HepG2 (cell line): ENCODE results near the gene CIAPIN1. TPM values are rescaled to one million over a fixed set of nuclear protein-coding genes. Genes with fewer than 3 reads are reported as not detected.
A peak's percentile ranks its signal among the peaks of the same experiment; 100 is the strongest.

Experiments used
- ATAC-seq: fragments of 200-7000 bp; cut with Tn5 transposase; 3 replicates; pipeline ENCODE4 v1.9.1; 2020; ENCODE audit warnings: mild to moderate bottlenecking, moderate library complexity
- BruUV-seq: library from RNA; stranded (reverse); fragments of 400-500 nt; replicated peaks from 2 replicates; lab custom pipeline; 2021; lab: Mats Ljungman, UMichigan
- CTCF ChIA-PET: fragments of 300-600 bp; formaldehyde crosslinking; extraction: SDS; loops from one replicate; lab custom pipeline; 2021; ENCODE audit warnings: low total read pairs, inconsistent platforms, low intra/inter-chr PET ratio; lab: Yijun Ruan, JAX
- POLR2A ChIA-PET: fragments of 350-600 bp; sonication (Branson Sonifier 250); formaldehyde crosslinking; loops from one replicate; lab custom pipeline; 2020; ENCODE audit warnings: antibody characterized with exemption, inconsistent platforms; lab: Yijun Ruan, JAX
- DNase-seq: peaks from one replicate; pipeline ENCODE4 v3.0.0-alpha.2; 2015; ENCODE audit warnings: low spot score
- FAIRE-seq: peaks from 3 replicates; lab custom pipeline; 2011; peaks lifted over from hg19 to GRCh38; lab: Jason Lieb, UNC
- H2AFZ ChIP-seq: one replicate; pipeline ENCODE4 v1.6.1; 2011; ENCODE audit warnings: low read length, inconsistent platforms
- H3K27ac ChIP-seq: fragments of 300-600 bp; 3 replicates; pipeline ENCODE4 v1.8.0; 2011; ENCODE audit warnings: mixed run types, mild to moderate bottlenecking, mixed read lengths, low read length, inconsistent platforms; ENCODE audit not compliant: insufficient read depth; ENCODE audit errors: extremely low read length
- H3K27me3 ChIP-seq, 2 experiments: fragments of 200-600 bp in 1 of 2; 2 replicates in 1 of 2; 3 replicates in 1 of 2; pipeline versions ENCODE4 v1.6.0 to v1.8.0; 2011; ENCODE audit warnings: low read length in 2 of 2, mild to moderate bottlenecking in 2 of 2, moderate library complexity in 2 of 2, inconsistent platforms in 1 of 2; ENCODE audit not compliant: insufficient read depth in 2 of 2, control insufficient read depth in 1 of 2
- H3K36me3 ChIP-seq, 2 experiments: fragments of 200-600 bp in 1 of 2; replicated peaks in 1 of 2; 2 replicates in 1 of 2; 3 replicates in 1 of 2; pipeline versions ENCODE4 v1.5.1 to v1.8.0; 2011; ENCODE audit warnings: low read length in 2 of 2, inconsistent platforms in 1 of 2; ENCODE audit not compliant: insufficient read depth in 2 of 2, control insufficient read depth in 1 of 2
- H3K4me1 ChIP-seq: 2 replicates; pipeline ENCODE4 v1.5.1; 2012; ENCODE audit warnings: low read length, inconsistent platforms; ENCODE audit not compliant: insufficient read depth
- H3K4me2 ChIP-seq: 2 replicates; pipeline ENCODE4 v1.6.0; 2011; ENCODE audit warnings: low read depth, low read length, inconsistent platforms
- H3K4me3 ChIP-seq, 3 experiments: fragments of 200-600 bp in 1 of 3; sonication (generic), shearing (Covaris generic) in 1 of 3; replicated peaks in 1 of 3; 2 replicates each; pipeline ENCODE4 v1.5.1; 2011 to 2016; ENCODE audit warnings: low read length in 3 of 3, inconsistent platforms in 2 of 3, low read depth in 2 of 3, mild to moderate bottlenecking in 2 of 3, control low read depth in 1 of 3, mixed read lengths in 1 of 3; ENCODE audit not compliant: insufficient read depth in 1 of 3
- H3K79me2 ChIP-seq: one replicate; pipeline ENCODE4 v1.6.1; 2011; ENCODE audit warnings: low read length, inconsistent platforms; ENCODE audit not compliant: insufficient read depth
- H3K9ac ChIP-seq: 2 replicates; pipeline ENCODE4 v1.6.0; 2011; ENCODE audit warnings: mild to moderate bottlenecking, low read depth, low read length, inconsistent platforms; ENCODE audit not compliant: insufficient read depth
- H3K9me3 ChIP-seq: 2 replicates; pipeline ENCODE4 v1.5.1; 2012; ENCODE audit warnings: mild to moderate bottlenecking, low read length
- H4K20me1 ChIP-seq: 2 replicates; pipeline ENCODE4 v1.6.0; 2011; ENCODE audit warnings: inconsistent platforms, mild to moderate bottlenecking, low read length, moderate library complexity; ENCODE audit not compliant: insufficient read depth
- FOXK1 ChIP-seq: sonication (generic); formaldehyde crosslinking; IDR thresholded peaks from 2 replicates; pipeline ENCODE4 v1.4.0; 2020; ENCODE audit warnings: low read depth, missing genetic modification reagents, borderline replicate concordance
- GZF1 ChIP-seq: sonication (generic); formaldehyde crosslinking; IDR thresholded peaks from 2 replicates; pipeline ENCODE4 v1.5.1; 2020; ENCODE audit warnings: mild to moderate bottlenecking, missing genetic modification reagents
- KDM3A ChIP-seq: IDR thresholded peaks from 2 replicates; pipeline ENCODE4 v1.6.1; 2018; ENCODE audit warnings: low read depth, missing compliant biosample characterization
- PBX2 ChIP-seq: IDR thresholded peaks from 2 replicates; pipeline ENCODE4 v1.6.1; 2016; ENCODE audit warnings: control low read depth
- SMAD9 ChIP-seq: sonication (generic); formaldehyde crosslinking; IDR thresholded peaks from 2 replicates; pipeline ENCODE4 v1.5.1; 2020; ENCODE audit warnings: mild to moderate bottlenecking, missing genetic modification reagents
- ZFP36 ChIP-seq: fragments of 150-350 bp; IDR thresholded peaks from 2 replicates; pipeline ENCODE4 v1.6.1; 2018; ENCODE audit warnings: borderline replicate concordance, low read length, low read depth; ENCODE audit not compliant: partially characterized antibody
- ZFP36L1 ChIP-seq: sonication (generic); formaldehyde crosslinking; IDR thresholded peaks from 2 replicates; pipeline ENCODE4 v1.8.0; 2022; ENCODE audit warnings: mild to moderate bottlenecking, missing genetic modification reagents, moderate library complexity
- ZFP37 ChIP-seq: sonication (generic); formaldehyde crosslinking; IDR thresholded peaks from 2 replicates; pipeline ENCODE4 v1.4.0; 2020; ENCODE audit warnings: missing genetic modification reagents, borderline replicate concordance
- ZNF501 ChIP-seq: sonication (generic); formaldehyde crosslinking; IDR thresholded peaks from 2 replicates; pipeline ENCODE4 v1.5.1; 2020; ENCODE audit warnings: mild to moderate bottlenecking, moderate library complexity, missing genetic modification reagents
- ZNF674 ChIP-seq: sonication (generic); formaldehyde crosslinking; IDR thresholded peaks from 2 replicates; pipeline ENCODE4 v1.5.0; 2020; ENCODE audit warnings: low read depth, mild to moderate bottlenecking, missing genetic modification reagents
- WGBS: methylation state at CpG from one replicate; pipeline ENCODE4 v1.1.6; 2017; ENCODE audit warnings: low lambda C conversion rate; 5-methylcytosine and 5-hydroxymethylcytosine counted together
- in situ Hi-C: cut with HindIII; loops from 2 replicates; pipeline ENCODE4 v1.10.0; 2017; ENCODE audit warnings: low pct_unique_long_range_greater_than_20kb; ENCODE audit not compliant: extremely low pct_ligation_motif_present
- intact Hi-C: fragments of 100-400 bp; cut with micrococcal nuclease; formaldehyde crosslinking; loops from one replicate; pipeline ENCODE4 v1.10.0; 2022; ENCODE audit not compliant: unreplicated experiment
- polyA plus RNA-seq, 8 experiments: library from polyadenylated mRNA; depleted of rRNA in 3 of 8; stranded (reverse) in 7 of 8; unstranded in 1 of 8; fragments of >200 nt; fragmentation: Illumina TruSeq in 4 of 8; extraction: Trizol in 4 of 8; gene quantifications; 2 replicates each; pipeline versions ENCODE4 v1.2.1 to v1.2.3, GENCODE V29; 2011 to 2016; ENCODE audit warnings: low read depth in 4 of 8, missing spikeins in 1 of 8, mixed read lengths in 1 of 8; ENCODE audit not compliant: insufficient read depth in 1 of 8
- total RNA-seq, 5 experiments: library from RNA; depleted of rRNA; stranded (reverse); fragments of >200 nt; fragmentation: Illumina TruSeq; extraction: Trizol; gene quantifications; 2 replicates each; pipeline ENCODE4 v1.2.3, GENCODE V29; 2016; ENCODE audit warnings: low read depth in 1 of 5
- TF ChIP-seq, protein P1 (sequence below): sonication (generic); formaldehyde crosslinking; IDR thresholded peaks from 2 replicates; pipeline ENCODE4 v1.4.0; 2020; ENCODE audit warnings: mild to moderate bottlenecking, missing genetic modification reagents

Gene CIAPIN1
- total and polyA plus RNA-seq, 2 of the 13 experiments (the other 11 are each of a cell fraction or from before 2014, with no cell fraction given), result 69.3 to 89.7 TPM

DNA sequence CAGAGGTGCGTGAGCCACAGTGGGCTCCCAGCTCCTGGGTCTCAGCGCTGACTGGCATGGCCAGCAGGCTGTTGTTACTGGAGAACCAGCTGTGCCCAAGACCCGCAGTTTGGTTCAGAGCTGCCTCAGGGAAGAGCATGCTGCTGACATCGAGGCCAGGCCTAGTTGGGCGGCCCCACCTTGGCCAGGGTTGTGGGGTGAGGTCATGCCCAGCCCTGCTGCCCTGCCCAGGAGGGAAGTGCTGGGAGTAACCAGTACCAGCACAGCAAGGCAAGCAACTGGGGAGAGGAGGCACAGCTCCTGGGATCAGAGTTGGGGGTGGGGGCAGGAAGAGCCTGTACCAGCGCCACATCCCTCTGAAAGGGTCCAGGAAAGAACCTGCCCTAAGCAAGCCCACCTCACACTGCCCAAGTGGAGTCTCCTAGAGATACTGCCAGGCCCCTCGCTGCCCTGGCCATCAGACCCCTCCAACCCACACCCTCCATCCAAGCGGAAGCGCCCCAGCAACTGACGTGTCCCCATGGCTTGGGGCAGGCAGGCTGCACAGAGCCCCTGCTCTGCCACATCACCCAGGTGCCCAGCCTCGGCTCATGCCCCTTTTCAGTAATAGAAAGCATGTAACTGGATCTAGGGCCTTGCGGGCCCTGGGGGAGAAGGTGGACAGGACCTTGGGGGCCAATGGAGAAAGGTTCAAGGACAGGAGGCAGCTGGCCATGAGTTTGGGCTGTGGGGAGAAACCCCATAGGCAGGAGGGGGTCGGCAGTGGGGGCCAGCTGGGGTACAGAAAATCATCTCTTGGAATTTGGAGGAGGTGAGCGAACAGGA is 38.1 kb upstream of the CIAPIN1 start (continued):
- TF ChIP-seq, protein P1, sequence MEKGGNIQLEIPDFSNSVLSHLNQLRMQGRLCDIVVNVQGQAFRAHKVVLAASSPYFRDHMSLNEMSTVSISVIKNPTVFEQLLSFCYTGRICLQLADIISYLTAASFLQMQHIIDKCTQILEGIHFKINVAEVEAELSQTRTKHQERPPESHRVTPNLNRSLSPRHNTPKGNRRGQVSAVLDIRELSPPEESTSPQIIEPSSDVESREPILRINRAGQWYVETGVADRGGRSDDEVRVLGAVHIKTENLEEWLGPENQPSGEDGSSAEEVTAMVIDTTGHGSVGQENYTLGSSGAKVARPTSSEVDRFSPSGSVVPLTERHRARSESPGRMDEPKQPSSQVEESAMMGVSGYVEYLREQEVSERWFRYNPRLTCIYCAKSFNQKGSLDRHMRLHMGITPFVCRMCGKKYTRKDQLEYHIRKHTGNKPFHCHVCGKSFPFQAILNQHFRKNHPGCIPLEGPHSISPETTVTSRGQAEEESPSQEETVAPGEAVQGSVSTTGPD, result no peak
- TF ChIP-seq ZFP36L1, result no peak
- TF ChIP-seq ZFP37, result no peak
- peak; percentile 86; the same call in 1 of the 2 replicates for TF ChIP-seq GZF1 (CRISPR knock-in tag)
- TF ChIP-seq FOXK1, result no peak
- no peak for TF ChIP-seq SMAD9 (CRISPR knock-in tag)

DNA sequence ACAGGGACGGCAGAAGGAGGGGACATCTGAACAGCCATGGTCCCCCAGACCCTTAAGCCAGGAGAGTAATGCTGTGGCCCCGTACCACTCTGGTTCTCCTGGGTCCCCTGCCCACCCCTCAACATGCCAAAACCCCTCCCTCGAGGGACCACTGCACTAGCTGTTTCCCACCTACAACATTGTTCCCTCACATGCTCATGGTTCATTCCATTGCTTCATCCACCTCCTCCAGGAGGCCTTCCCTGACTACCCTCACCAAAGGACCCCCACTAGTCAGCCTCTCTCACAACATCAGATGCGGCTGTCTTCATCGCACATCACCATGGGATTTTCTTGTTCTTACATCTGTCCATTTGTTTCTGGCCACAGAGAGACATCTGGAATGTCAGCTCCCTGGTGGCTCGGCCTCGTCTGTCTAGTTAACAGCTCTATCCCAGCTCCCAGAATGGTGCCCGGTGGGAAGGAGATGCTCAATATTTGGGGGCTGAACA is 37.4 kb upstream of the CIAPIN1 start:
- CTCF ChIA-PET, result no interaction called here
- peak overlapping the region; percentile 88; the same call in 1 of the 2 replicates for H3K9ac ChIP-seq
- peak overlapping the region in 1 of 3 experiments; percentile 96; a peak in 2 of 6 replicates for H3K4me3 ChIP-seq
- ATAC-seq, result no peak
- intact Hi-C loops, result no loop called here
- in situ Hi-C loops, result no loop called here
- no peak for DNase-seq
- POLR2A ChIA-PET, result interaction anchor here (0.5 to 1.3 kb wide), 3 partner anchors 13 to 137 kb away, joined by 3 read pairs; no protein-coding TSS in a partner anchor
- no TSS peak for BruUV-seq
- no peaks in the 10 kb centered on the region for H3K9me3 ChIP-seq
- H3K4me1 ChIP-seq, result peaks cover 81% of the 10 kb centered on the region
- 94% methylated on average over 8 of the region's 8 CpGs for WGBS
- TF ChIP-seq KDM3A (CRISPR knock-in tag) (no peak), ZFP36 (peak; percentile 79), PBX2 (CRISPR knock-in tag) (no peak), ZNF501 (CRISPR knock-in tag) (0 out of 2 replicates have a peak, but pooled peaks have one; percentile 7), ZNF674 (no peak)
- H3K27ac ChIP-seq, result no peak overlapping the region
- no peaks in the 10 kb centered on the region for H3K36me3 ChIP-seq
- H4K20me1 ChIP-seq, result no peaks in the 10 kb centered on the region
- H3K27me3 ChIP-seq, result peaks cover 0 to 6% of the 10 kb centered on the region in 2 experiments; a peak in 1 of 5 replicates
- peaks cover 31% of the 10 kb centered on the region for H3K79me2 ChIP-seq
- peak overlapping the region; percentile 94 for H3K4me2 ChIP-seq
- no peak for FAIRE-seq
- no peak overlapping the region for H2AFZ ChIP-seq
